ENCODE results near the gene ERP29. TPM values are rescaled to one million over a fixed set of nuclear protein-coding genes. Genes with fewer than 3 reads are reported as not detected.
A peak's percentile ranks its signal among the peaks of the same experiment; 100 is the strongest.
"Not testable (repeated sequence)": the region's sequence is repeated elsewhere in the genome, so short reads cannot be mapped to it uniquely, and the experiment has no call there.

The ERP29 gene
- total and polyA plus RNA-seq, 2 of the 13 experiments (the other 11 are each of a cell fraction or from before 2014, with no cell fraction given), result 111 to 147 TPM

DNA sequence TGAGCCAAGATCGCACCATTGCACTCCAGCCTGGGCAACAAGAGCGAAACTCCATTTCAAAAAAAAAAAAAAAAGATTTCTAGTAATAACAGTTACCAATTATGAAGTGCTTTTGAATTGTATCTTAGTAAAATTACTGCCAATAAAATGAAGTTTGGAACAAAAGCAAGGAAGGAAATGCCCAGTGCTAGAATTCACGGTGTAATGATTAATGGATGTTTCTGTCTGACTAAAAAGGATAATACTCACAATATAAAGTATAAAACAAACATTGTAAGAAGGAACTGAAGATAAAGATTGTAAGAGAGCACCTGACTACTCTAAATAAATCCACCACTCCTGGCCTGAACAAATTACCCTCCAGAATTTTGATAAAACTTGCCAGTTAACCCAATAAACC is 4.3 kb upstream of the ERP29 start (continued):
- TF ChIP-seq, protein P1, sequence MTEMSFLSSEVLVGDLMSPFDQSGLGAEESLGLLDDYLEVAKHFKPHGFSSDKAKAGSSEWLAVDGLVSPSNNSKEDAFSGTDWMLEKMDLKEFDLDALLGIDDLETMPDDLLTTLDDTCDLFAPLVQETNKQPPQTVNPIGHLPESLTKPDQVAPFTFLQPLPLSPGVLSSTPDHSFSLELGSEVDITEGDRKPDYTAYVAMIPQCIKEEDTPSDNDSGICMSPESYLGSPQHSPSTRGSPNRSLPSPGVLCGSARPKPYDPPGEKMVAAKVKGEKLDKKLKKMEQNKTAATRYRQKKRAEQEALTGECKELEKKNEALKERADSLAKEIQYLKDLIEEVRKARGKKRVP (CRISPR knock-in tag; IDR thresholded peaks at IDR 0.05), result no peak
- TF ChIP-seq FLYWCH1 (CRISPR knock-in tag; IDR thresholded peaks at IDR 0.05), result no peak

DNA sequence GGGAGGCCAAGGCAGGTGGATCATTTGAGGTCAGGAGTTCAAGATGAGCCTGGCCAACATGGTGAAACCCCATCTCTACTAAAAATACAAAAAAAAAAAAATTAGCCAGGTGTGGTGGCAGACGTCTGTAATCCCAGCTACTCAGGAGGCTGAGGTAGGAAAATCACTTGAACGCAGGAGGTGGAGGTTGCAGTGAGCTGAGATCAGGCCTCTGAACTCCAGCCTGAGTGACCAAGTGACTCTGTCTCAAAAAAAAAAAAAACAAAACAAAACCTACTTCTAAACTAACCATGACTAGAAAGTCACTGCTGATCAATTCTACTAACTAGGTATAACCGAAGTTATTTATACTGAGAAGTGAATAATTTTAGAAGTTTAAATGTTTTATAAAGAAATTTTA is 3.6 kb upstream of the ERP29 start:
- FAIRE-seq; ATAC-seq; H3K36me3 ChIP-seq (replicated peaks in 1 of 2; ENCODE audit: control insufficient read depth in 1 of 2, insufficient read depth in 2 of 2, low read length in 2 of 2); in situ Hi-C loops (cut with HindIII; ENCODE audit: extremely low pct_ligation_motif_present, low pct_unique_long_range_greater_than_20kb); H3K27ac ChIP-seq (ENCODE audit: extremely low read length, insufficient read depth, low read length); H3K4me3 ChIP-seq (replicated peaks in 1 of 3; ENCODE audit: insufficient read depth in 1 of 3, low read depth in 2 of 3, low read length in 3 of 3); CTCF ChIA-PET (ENCODE audit: low intra/inter-chr PET ratio, low total read pairs); H3K4me2 ChIP-seq (ENCODE audit: low read depth, low read length); intact Hi-C loops (cut with micrococcal nuclease; ENCODE audit: unreplicated experiment); H2AFZ ChIP-seq (ENCODE audit: low read length); BruUV-seq (replicated peaks); H3K9me3 ChIP-seq (ENCODE audit: low read length); H3K9ac ChIP-seq (ENCODE audit: insufficient read depth, low read depth, low read length); H4K20me1 ChIP-seq (ENCODE audit: insufficient read depth, low read length); POLR2A ChIA-PET; DNase-seq (ENCODE audit: low spot score); H3K27me3 ChIP-seq (ENCODE audit: control insufficient read depth in 1 of 2, insufficient read depth in 2 of 2, low read length in 2 of 2): not testable (repeated sequence)
- peaks cover 41% of the 10 kb centered on the region for H3K4me1 ChIP-seq (ENCODE audit: insufficient read depth, low read length)
- peaks cover 27% of the 10 kb centered on the region for H3K79me2 ChIP-seq (ENCODE audit: insufficient read depth, low read length)
- 90% methylated on average over 3 of the region's 3 CpGs for WGBS (ENCODE audit: low lambda C conversion rate)

DNA sequence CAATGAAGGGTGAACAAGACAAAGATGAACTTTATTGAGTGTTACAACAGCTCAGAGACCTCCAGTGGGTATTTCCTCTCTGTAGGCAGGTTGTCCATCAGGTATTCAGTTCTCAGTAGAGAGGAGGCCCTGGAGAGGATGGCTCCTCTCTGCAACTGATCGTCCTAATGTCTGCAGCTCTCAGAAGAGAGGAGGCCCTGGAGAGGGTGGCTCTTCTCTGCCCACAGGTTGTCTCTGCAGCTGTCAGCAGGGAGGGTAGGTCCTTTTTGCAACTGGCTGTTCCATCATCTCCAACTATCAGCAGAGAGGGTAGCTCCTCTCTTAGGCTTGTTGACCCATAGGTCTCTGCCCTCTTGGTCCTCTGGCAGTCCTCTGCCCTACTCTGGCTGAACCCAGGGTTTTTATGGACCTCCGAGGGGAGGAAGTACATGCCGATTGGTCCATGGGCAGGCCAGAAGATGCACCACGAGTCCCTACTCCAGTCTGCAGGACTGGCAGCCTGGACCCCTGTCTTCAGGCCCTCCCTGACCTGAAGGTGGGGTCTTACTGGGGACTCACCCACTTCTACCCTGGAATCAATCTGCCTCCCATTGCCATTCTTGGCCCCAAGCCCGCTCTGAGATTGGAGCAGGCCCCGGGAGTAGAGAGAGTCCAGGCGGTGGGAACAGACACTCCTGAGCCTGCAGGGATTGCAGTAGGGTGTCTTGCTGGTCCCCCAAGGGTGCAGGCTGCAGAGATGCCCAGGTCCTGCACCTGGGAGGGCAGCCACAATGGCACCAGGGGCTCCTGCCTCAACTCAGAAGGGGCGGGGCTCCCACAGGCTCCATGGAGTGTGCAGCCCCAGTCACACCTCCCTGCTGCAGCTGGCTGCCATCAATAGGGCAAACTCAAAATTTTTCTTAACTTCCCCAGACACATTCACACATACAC is 2.5 kb upstream of the ERP29 start:
- DNase-seq (ENCODE audit: low spot score) (no peak), FAIRE-seq (no peak), ATAC-seq (no peak)
- no peak overlapping the region for H2AFZ ChIP-seq (ENCODE audit: low read length)
- BruUV-seq (replicated peaks), result no TSS peak
- peaks cover 47% of the 10 kb centered on the region for H3K4me1 ChIP-seq (ENCODE audit: insufficient read depth, low read length)
- no peaks in the 10 kb centered on the region for H3K9me3 ChIP-seq (ENCODE audit: low read length)
- intact Hi-C loops (cut with micrococcal nuclease; ENCODE audit: unreplicated experiment), result loop anchor here (10.0 kb wide), 1 partner anchor 166 kb away; the partner anchor contains the start of gene MAPKAPK5
- peaks cover 1% of the 10 kb centered on the region; the same call in 1 of the 2 replicates for H4K20me1 ChIP-seq (ENCODE audit: insufficient read depth, low read length)
- in situ Hi-C loops (cut with HindIII; ENCODE audit: extremely low pct_ligation_motif_present, low pct_unique_long_range_greater_than_20kb), result loop anchor here (10.0 kb wide), 1 partner anchor 66 kb away; no protein-coding TSS in a partner anchor
- H3K36me3 ChIP-seq (replicated peaks in 1 of 2; ENCODE audit: control insufficient read depth in 1 of 2, insufficient read depth in 2 of 2, low read length in 2 of 2), result peaks cover 0 to under 1% of the 10 kb centered on the region in 2 experiments; a peak in 3 of 5 replicates
- H3K4me2 ChIP-seq (ENCODE audit: low read depth, low read length), result peak overlapping the region; percentile 86
- H3K27ac ChIP-seq (ENCODE audit: extremely low read length, insufficient read depth, low read length), result no peak overlapping the region
- H3K27me3 ChIP-seq (ENCODE audit: control insufficient read depth in 1 of 2, insufficient read depth in 2 of 2, low read length in 2 of 2), result no peaks in the 10 kb centered on the region; a peak in 2 of 5 replicates
- WGBS (ENCODE audit: low lambda C conversion rate), result 97% methylated on average over 4 of the region's 8 CpGs
- peak overlapping the region in 1 of 3 experiments; percentile 4; a peak in 1 of 6 replicates for H3K4me3 ChIP-seq (replicated peaks in 1 of 3; ENCODE audit: insufficient read depth in 1 of 3, low read depth in 2 of 3, low read length in 3 of 3)
- ChIA-PET CTCF (ENCODE audit: low intra/inter-chr PET ratio, low total read pairs) (no interaction called here), POLR2A (no interaction called here)
- H3K79me2 ChIP-seq (ENCODE audit: insufficient read depth, low read length), result peaks cover 37% of the 10 kb centered on the region
- no peak overlapping the region for H3K9ac ChIP-seq (ENCODE audit: insufficient read depth, low read depth, low read length)
- no peak for TF ChIP-seq POGZ (CRISPR knock-in tag; IDR thresholded peaks at IDR 0.05)
- 0 out of 2 replicates have a peak, but pooled peaks have one; percentile 40 for TF ChIP-seq NRL (CRISPR knock-in tag; IDR thresholded peaks at IDR 0.05; ENCODE audit: borderline replicate concordance)
- TF ChIP-seq ZHX2 (IDR thresholded peaks at IDR 0.05; ENCODE audit: low read depth), result no peak
- no peak for TF ChIP-seq ZHX2 (CRISPR knock-in tag; IDR thresholded peaks at IDR 0.05; ENCODE audit: borderline replicate concordance)
- TF ChIP-seq CEBPB (IDR thresholded peaks at IDR 0.05; ENCODE audit: borderline replicate concordance, low read depth, low read length), result no peak
